Spleen (tissue), 11 donors: ENCODE data around the gene ST6GALNAC2. TPM values are rescaled to one million over a fixed set of nuclear protein-coding genes. Genes with fewer than 3 reads are reported as not detected.

Experiments
- DNase-seq: peaks from one replicate; pipeline ENCODE4 v3.0.0-alpha.2; 2020
- H3K27ac ChIP-seq, 8 donors: fragments of 200-600 bp; sonication (generic) in 7 of 8; 1 replicate in 4 of 8; 2 replicates in 4 of 8; pipeline versions ENCODE4 v1.5.0 to v1.8.0; 2016 to 2021; ENCODE audit warnings: inconsistent platforms in 4 of 8, mild to moderate bottlenecking in 4 of 8, moderate library complexity in 1 of 8
- H3K27me3 ChIP-seq, 7 donors: fragments of 200-600 bp; sonication (generic) in 6 of 7; replicated peaks in 1 of 7; 1 replicate in 4 of 7; 2 replicates in 3 of 7; pipeline versions ENCODE4 v1.5.0 to v1.8.0; 2016 to 2021; ENCODE audit warnings: inconsistent platforms in 3 of 7, mild to moderate bottlenecking in 1 of 7
- H3K36me3 ChIP-seq, 6 donors: fragments of 200-600 bp; sonication (generic) in 5 of 6; 1 replicate in 4 of 6; 2 replicates in 2 of 6; pipeline versions ENCODE4 v1.5.0 to v1.8.0; 2016 to 2021; ENCODE audit warnings: inconsistent platforms in 2 of 6
- H3K4me1 ChIP-seq, 6 donors: fragments of 200-600 bp; sonication (generic) in 5 of 6; 1 replicate in 3 of 6; 2 replicates in 3 of 6; pipeline versions ENCODE4 v1.5.0 to v1.8.0; 2016 to 2021; ENCODE audit warnings: inconsistent platforms in 3 of 6
- H3K4me3 ChIP-seq, 8 donors: fragments of 200-600 bp; sonication (generic) in 7 of 8; 1 replicate in 4 of 8; 2 replicates in 4 of 8; pipeline versions ENCODE4 v1.5.0 to v1.8.0; 2016 to 2021; ENCODE audit warnings: inconsistent platforms in 4 of 8, mild to moderate bottlenecking in 4 of 8, moderate library complexity in 2 of 8
- H3K9me3 ChIP-seq, 8 donors: fragments of 200-600 bp; sonication (generic) in 7 of 8; 1 replicate in 4 of 8; 2 replicates in 4 of 8; pipeline versions ENCODE4 v1.5.0 to v1.8.0; 2016 to 2021; ENCODE audit warnings: inconsistent platforms in 4 of 8
- POLR2A ChIP-seq, 3 donors: fragments of 450-650 bp; IDR thresholded peaks; one replicate each; pipeline ENCODE4 v1.5.1; 2017; ENCODE audit warnings: antibody characterized with exemption in 3 of 3, mild to moderate bottlenecking in 1 of 3
- POLR2AphosphoS5 ChIP-seq, 3 donors: sonication (generic); formaldehyde crosslinking; IDR thresholded peaks; one replicate each; pipeline ENCODE4 v1.5.1; 2017; ENCODE audit warnings: antibody characterized with exemption in 3 of 3
- WGBS, 5 donors: extraction: QIAGEN DNeasy Blood & Tissue Kit in 3 of 5; methylation state at CpG; one replicate each; pipeline versions ENCODE4 v1.1.5 to v1.1.7; 2013 to 2018; 5-methylcytosine and 5-hydroxymethylcytosine counted together
- intact Hi-C: fragments of 100-400 bp; cut with DNase I; formaldehyde crosslinking; loops from one replicate; pipeline ENCODE4 v1.15.0; 2023; ENCODE audit warnings: low total_unique reads
- polyA plus RNA-seq, 3 donors: library from polyadenylated mRNA; stranded (reverse); fragments of 200-250 nt; gene quantifications; one replicate each; pipeline ENCODE4 v1.2.1, GENCODE V29; 2013
- total RNA-seq, 7 donors: library from RNA; depleted of rRNA in 3 of 7; stranded (reverse); fragments of >200 nt in 3 of 7; fragmentation: NEBNext Ultra II Directional in 4 of 7; extraction: Animal tissue kit (Norgen Biotek cat#: 25700) in 4 of 7; gene quantifications; one replicate each; pipeline versions ENCODE4 v1.1.0 to v1.2.1, GENCODE V29; 2016 to 2021
- TF ChIP-seq, protein P1 (sequence below), 11 experiments: fragments of 200-600 bp in 7 of 11; fragments of 450-650 bp in 4 of 11; sonication (generic) in 4 of 11; IDR thresholded peaks in 8 of 11; conservative IDR thresholded peaks in 3 of 11; 1 replicate in 7 of 11; 2 replicates in 4 of 11; pipeline versions ENCODE4 v1.4.0 to v1.8.0; 2016 to 2021; ENCODE audit warnings: antibody characterized with exemption in 11 of 11, inconsistent platforms in 4 of 11, mild to moderate bottlenecking in 1 of 11
- donor health status: healthy with polysubstance abuse.
- donor health status: DM: no; HTN: no; CAD: no; lungs with moderate emphysema.
- donor health status: DM: no; HTN: no; CAD: no.
- donor health status: Bipolar disorder and iron deficiency.
- donor health status: healthy.
- donor health status: DM: no; HTN: no; CAD: no.
- donor health status: DM: yes; HTN: yes; CAD: no.

The ST6GALNAC2 gene
- total and polyA plus RNA-seq, 10 donors: 1.1 to 15.7 (median 8.7) TPM

DNA sequence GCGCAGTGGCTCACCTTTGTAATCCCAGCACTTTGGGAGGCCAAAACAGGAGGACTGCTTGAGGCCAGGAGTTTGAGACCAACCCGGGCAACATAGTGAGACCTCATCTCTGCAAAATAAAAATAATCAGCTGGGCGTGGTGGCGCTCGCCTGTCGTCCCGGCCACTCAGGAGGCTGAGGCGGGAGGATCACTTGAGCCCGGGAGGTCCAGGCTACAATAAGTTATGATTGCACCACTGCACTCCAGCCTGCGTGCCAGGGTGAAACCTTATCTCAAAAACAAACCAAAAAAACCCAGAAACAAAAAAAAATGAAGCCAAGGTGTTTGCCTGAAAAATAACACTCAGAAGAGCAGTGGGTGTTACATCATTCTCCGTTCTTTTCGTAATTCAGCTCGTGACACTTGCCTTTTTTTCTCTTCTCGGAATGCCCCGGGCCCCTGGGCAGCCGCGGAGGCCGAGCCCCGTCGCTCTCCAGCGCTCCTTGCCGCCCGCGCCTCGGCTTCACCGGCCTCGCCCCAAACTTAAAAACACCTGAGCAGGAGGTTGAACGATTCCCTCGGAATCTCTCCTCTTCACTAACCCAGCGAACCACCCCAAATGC lies 28.8 kb downstream of the ST6GALNAC2 start:
- Histone ChIP-seq H3K27me3 (no peaks in the 10 kb centered on the region), H3K9me3 (no peaks in the 10 kb centered on the region), H3K36me3 (peaks cover 0 to 28% (median 3%) of the 10 kb centered on the region in 6 donors), H3K4me3 (peak overlapping the region; percentile 56 to 94 (median 72)), H3K27ac (peak overlapping the region; percentile 84 to 97 (median 93)), H3K4me1 (peaks cover 28 to 83% (median 50%) of the 10 kb centered on the region in 6 donors)
- TF ChIP-seq POLR2A (IDR thresholded peaks at IDR 0.05): no peak
- WGBS, 5 donors: 20 to 34% (median 28%) methylated on average over 30 of the region's 30 CpGs
- intact Hi-C loops: no loop called here
- no peak for DNase-seq

DNA sequence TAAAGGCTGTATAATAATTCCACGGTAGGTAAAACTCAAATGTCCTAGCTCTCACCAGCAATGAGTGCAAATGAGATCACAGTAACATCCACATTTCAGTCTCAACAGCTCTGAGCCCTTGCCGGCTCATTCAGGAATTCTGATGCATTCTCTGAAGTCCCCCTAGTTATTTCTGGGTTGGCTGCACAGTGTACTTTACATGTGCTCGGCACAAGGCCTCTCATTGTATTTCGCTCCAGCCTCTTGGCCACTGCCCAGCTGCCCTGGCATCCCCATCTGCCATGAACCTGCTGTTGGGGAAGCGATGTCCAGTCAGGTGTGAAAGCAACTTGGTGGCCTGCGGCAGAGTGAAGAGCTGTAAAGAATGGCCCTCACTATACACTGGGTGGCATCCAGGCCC lies 31.5 kb downstream of the ST6GALNAC2 start:
- no peaks in the 10 kb centered on the region for H3K9me3 ChIP-seq
- no peak for DNase-seq
- H3K4me3 ChIP-seq: no peak overlapping the region
- TF ChIP-seq, protein P1, sequence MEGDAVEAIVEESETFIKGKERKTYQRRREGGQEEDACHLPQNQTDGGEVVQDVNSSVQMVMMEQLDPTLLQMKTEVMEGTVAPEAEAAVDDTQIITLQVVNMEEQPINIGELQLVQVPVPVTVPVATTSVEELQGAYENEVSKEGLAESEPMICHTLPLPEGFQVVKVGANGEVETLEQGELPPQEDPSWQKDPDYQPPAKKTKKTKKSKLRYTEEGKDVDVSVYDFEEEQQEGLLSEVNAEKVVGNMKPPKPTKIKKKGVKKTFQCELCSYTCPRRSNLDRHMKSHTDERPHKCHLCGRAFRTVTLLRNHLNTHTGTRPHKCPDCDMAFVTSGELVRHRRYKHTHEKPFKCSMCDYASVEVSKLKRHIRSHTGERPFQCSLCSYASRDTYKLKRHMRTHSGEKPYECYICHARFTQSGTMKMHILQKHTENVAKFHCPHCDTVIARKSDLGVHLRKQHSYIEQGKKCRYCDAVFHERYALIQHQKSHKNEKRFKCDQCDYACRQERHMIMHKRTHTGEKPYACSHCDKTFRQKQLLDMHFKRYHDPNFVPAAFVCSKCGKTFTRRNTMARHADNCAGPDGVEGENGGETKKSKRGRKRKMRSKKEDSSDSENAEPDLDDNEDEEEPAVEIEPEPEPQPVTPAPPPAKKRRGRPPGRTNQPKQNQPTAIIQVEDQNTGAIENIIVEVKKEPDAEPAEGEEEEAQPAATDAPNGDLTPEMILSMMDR (IDR thresholded peaks at IDR 0.05 in 8 of 11, conservative IDR thresholded peaks at IDR 0.05 in 3 of 11): no peak
- TF ChIP-seq POLR2A (IDR thresholded peaks at IDR 0.05) (no peak), POLR2AphosphoS5 (IDR thresholded peaks at IDR 0.05) (no peak)
- H3K4me1 ChIP-seq: peaks cover 9 to 72% (median 33%) of the 10 kb centered on the region in 6 donors
- H3K27me3 ChIP-seq: no peaks in the 10 kb centered on the region
- H3K36me3 ChIP-seq: peaks cover 0 to 1% (median 0%) of the 10 kb centered on the region in 6 donors
- WGBS, 5 donors: 73 to 79% (median 76%) methylated on average over 6 of the region's 6 CpGs
- intact Hi-C loops: no loop called here
- no peak overlapping the region for H3K27ac ChIP-seq

DNA sequence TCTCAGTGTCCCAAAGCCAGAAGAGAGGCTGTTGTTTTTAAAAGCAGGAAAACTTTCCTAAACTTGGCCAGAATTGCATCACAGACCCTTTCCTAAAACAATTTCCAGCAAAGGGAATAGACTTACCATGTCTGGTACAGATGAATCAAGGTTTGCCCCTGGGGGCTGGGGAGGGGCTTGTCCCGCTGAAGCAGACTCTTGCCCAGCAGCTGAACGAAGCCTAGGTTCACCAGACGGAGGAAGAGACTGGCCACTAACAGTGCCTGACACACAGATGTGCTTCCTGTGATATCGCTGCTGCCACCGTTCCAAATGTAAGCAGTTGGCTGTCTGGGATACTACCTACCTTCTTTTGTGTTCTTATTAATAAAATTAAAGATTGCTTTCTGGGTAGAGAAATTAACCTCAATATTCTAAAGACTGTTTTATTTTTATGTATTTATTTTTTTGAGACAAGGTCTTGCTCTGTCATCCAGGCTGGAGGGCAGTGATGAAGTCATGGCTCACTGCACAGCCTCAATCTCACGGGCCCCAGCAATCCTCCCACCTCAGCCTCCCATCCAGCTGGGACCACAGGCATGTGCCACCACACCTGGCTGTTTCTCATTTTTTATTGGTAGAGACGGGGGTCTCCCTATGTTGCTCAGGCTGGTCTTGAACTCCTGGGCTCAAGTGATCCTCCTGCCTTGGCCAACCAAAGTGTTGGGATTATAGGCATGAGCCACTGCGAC lies 32.3 kb downstream of the ST6GALNAC2 start:
- H3K4me3 ChIP-seq: no peak overlapping the region
- intact Hi-C loops: no loop called here
- peaks cover 5 to 64% (median 25%) of the 10 kb centered on the region in 6 donors for H3K4me1 ChIP-seq
- DNase-seq: peak; percentile 48
- no peaks in the 10 kb centered on the region for H3K36me3 ChIP-seq
- no peak overlapping the region for H3K27ac ChIP-seq
- no peaks in the 10 kb centered on the region for H3K27me3 ChIP-seq
- 43 to 65% (median 61%) methylated on average over 8 of the region's 8 CpGs for WGBS, 5 donors
- TF ChIP-seq POLR2A (IDR thresholded peaks at IDR 0.05): no peak
- TF ChIP-seq, protein P1 (IDR thresholded peaks at IDR 0.05 in 8 of 11, conservative IDR thresholded peaks at IDR 0.05 in 3 of 11): no peak
- TF ChIP-seq POLR2AphosphoS5 (IDR thresholded peaks at IDR 0.05): no peak
- no peaks in the 10 kb centered on the region for H3K9me3 ChIP-seq

DNA sequence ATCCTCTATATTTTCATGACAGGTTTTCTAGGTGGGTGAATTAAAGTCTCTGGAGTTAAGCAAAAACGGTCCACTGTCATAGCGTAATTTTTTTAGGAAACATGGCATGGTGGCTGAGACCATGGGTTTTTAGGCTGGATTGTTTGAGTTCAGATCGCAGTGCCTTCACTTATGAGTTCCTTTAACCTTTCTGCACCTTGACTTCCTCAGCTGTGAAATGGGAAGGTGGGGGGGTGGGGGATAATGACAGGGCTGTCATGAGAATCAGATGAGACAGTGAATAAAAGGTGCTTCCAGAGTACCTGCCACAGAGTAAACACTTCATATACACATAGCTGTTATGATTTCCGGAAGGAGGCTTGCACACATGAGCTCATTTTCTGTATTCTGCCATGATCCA lies 34.0 kb downstream of the ST6GALNAC2 start:
- WGBS, 5 donors: 71 to 88% (median 83%) methylated on average over 4 of the region's 4 CpGs
- TF ChIP-seq, protein P1 (IDR thresholded peaks at IDR 0.05 in 8 of 11, conservative IDR thresholded peaks at IDR 0.05 in 3 of 11): no peak
- no peak for TF ChIP-seq POLR2A (IDR thresholded peaks at IDR 0.05)
- no peak for TF ChIP-seq POLR2AphosphoS5 (IDR thresholded peaks at IDR 0.05)
- H3K27ac ChIP-seq: peak overlapping the region in 6 of 8 donors; percentile 7 to 64 (median 56)

More for the DNA sequence above, 34.0 kb downstream of the ST6GALNAC2 start:
- no peaks in the 10 kb centered on the region for H3K9me3 ChIP-seq
- H3K36me3 ChIP-seq: no peaks in the 10 kb centered on the region
- no peak overlapping the region for H3K4me3 ChIP-seq
- no peak for DNase-seq
- peaks cover 11 to 69% (median 26%) of the 10 kb centered on the region in 6 donors for H3K4me1 ChIP-seq
- intact Hi-C loops: no loop called here
- H3K27me3 ChIP-seq: no peaks in the 10 kb centered on the region
